Fibroblast of villous mesenchyme (primary cell): Measurements from ENCODE around the gene LASP1. TPM values are rescaled to one million over a fixed set of nuclear protein-coding genes. Genes with fewer than 3 reads are reported as not detected.

Experiments used
- DNase-seq: peaks from one replicate; pipeline ENCODE4 v3.0.0-alpha.2; 2010; ENCODE audit warnings: low read depth
- H3K4me3 ChIP-seq: 2 replicates; pipeline ENCODE4 v1.5.1; 2011; ENCODE audit warnings: low read depth, mild to moderate bottlenecking, low read length
- total RNA-seq: library from RNA; depleted of rRNA; stranded (reverse); fragments of >200 nt; gene quantifications from 2 replicates; pipeline ENCODE4 v1.2.3, GENCODE V29; 2012
- TF ChIP-seq, protein P1 (sequence below): IDR thresholded peaks from 2 replicates; pipeline ENCODE4 v1.5.1; 2012; ENCODE audit warnings: low read depth, mild to moderate bottlenecking, low read length; ENCODE audit not compliant: insufficient read depth

LASP1 gene
- total RNA-seq, 1 donor: 475 TPM

DNA sequence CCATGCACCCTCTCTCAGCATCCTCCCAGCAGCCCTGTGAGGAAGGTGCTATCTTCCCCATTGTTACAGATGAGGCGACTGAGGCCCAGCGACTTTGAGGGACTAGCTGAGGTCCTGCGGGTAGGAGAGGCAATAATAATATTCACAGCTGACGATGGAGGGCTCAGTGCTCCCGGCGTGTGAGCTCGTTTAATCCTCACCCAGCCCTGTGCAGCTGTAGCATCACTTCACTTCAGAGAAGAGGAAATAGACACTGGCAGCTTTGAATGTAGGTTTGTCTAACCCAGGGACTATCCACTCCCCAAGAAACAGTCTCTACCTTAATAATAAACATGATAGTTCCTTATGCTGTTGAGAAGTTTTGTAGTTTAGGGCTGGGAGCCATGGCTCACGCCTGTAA is 21.6 kb downstream of the LASP1 start:
- TF ChIP-seq, protein P1, sequence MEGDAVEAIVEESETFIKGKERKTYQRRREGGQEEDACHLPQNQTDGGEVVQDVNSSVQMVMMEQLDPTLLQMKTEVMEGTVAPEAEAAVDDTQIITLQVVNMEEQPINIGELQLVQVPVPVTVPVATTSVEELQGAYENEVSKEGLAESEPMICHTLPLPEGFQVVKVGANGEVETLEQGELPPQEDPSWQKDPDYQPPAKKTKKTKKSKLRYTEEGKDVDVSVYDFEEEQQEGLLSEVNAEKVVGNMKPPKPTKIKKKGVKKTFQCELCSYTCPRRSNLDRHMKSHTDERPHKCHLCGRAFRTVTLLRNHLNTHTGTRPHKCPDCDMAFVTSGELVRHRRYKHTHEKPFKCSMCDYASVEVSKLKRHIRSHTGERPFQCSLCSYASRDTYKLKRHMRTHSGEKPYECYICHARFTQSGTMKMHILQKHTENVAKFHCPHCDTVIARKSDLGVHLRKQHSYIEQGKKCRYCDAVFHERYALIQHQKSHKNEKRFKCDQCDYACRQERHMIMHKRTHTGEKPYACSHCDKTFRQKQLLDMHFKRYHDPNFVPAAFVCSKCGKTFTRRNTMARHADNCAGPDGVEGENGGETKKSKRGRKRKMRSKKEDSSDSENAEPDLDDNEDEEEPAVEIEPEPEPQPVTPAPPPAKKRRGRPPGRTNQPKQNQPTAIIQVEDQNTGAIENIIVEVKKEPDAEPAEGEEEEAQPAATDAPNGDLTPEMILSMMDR: no peak
- H3K4me3 ChIP-seq: no peak overlapping the region
- no peak for DNase-seq

DNA sequence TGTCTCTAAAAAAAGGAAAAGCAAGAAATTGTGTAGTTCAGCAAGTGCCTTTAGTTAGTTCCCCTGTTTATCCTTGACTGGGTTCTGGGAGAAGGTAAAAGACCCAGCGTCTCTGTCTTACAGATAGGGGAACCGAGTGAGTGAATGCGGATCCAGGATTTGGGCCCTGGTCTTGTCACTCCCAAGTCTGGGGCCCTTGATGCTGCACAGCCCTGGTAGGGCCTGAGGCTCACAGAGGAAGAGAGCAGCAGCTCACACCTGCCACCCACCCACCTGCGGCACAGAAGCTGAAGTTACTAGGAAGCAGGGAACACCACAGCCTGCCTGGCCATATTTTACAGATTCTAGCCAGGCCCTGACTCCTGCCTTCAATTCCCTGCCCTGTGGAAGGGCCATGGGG is 22.2 kb downstream of the LASP1 start:
- H3K4me3 ChIP-seq: no peak overlapping the region
- TF ChIP-seq, protein P1: no peak
- DNase-seq: no peak

DNA sequence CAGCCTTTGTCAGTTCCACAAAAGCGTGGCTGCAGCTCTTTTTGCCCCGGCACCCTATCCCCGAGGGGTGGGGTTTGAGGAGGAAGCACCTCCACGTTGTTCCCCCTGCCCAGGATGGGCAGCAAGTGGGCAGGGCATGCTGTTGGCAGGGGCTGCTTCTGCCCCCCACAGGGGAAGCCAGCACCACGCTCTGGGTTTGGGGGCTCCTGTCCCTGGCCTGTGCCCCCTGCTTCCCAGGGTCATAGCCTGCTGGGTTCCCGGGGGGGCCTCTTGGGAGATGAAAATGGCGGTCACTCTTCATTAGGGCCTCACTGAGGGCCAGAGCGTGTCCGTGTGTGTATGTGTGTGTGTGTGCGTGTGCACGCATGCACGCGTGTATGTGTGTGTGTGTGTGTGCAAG is 22.8 kb downstream of the LASP1 start:
- no peak overlapping the region for H3K4me3 ChIP-seq
- no peak for DNase-seq
- TF ChIP-seq, protein P1: no peak

DNA sequence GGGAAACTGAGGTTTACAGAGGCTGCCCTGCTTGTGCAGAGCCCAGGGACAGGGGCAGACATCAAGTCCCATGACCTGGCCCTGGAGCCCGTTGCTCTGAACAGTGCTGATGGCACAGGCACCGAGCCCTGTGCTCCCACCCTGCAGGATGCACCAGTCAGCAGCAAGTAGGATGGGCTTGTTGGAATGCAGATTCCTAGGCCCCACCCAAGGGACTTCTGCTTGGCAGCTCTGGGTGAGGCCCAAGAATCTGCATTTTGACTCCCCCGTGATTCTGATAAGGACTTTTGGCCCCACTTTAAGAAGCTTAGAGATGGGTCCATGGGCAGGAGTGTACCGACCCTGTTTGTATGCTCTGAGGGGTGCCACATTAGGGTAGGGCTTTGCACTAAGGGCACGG is 23.3 kb downstream of the LASP1 start:
- no peak overlapping the region for H3K4me3 ChIP-seq
- no peak for DNase-seq
- TF ChIP-seq, protein P1: no peak

DNA sequence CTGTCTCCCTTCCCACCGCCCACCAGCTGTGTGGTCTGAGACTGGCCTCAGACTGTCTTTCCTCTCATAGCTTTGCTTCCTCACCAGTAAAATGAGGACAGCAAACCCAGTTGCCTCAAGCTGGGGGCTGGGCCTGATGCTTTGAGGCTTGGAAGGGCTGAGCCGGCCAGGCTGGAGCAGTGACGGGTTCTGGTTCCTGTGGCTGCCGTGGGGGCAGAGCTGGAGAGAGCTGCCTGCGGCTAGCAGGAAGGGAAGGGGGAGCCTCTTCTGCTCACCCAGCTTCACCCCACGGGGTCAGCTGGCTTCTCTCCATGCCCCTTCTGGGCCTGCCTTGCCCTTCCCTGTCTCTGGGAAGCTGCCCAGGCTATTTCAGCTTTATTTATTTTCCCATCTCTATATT is 23.7 kb downstream of the LASP1 start:
- H3K4me3 ChIP-seq: no peak overlapping the region
- DNase-seq: peak; percentile 74
- TF ChIP-seq, protein P1: no peak

DNA sequence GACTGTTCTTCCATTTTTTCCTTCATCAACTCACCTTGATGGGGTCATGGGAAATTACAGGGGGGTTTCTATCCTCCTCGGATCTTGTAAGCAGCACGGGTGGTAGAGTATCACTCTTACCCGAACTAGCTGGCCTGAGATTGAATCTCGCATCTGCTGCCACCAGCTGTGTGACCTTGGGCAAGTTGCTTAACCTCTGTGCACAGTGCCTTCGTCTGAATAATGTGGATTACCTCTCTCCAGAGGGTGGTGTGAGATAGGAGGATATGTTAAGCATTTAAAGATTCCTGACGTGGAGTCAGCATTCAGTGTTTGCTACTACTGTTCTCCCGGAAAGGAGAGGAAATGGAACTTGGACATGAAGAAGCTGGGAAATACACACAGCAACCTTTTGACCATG is 24.4 kb downstream of the LASP1 start:
- no peak overlapping the region for H3K4me3 ChIP-seq
- peak; percentile 64 for DNase-seq
- TF ChIP-seq, protein P1: no peak

DNA sequence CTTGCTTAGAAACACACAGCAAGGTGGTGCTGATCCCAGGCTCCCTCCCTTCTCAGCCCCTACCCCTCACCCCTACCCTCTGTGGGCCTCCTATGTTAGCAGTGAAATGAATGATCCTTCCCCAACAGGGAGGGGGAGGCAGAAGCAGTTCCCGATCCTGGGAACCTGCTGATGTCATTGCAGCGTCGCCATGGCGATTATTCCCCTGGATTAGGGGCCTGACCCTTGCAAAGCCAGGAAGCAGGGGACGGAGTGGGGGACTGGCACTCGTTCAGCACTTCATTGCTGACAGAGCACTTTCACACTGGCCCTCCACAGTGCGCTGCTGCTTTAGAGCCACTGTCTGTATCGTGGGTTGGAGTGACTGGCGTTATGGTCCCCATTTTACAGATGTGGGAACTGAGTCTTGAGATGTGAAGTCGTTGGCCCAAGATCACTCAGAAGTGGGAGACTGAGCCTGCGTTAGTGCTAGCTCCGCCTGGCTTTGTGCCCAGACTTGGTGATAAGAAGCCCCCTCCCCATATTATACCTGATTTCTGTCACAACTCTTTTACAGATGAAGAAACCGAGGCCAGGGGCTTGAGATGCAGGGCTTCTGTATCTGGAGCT is 26.6 kb downstream of the LASP1 start:
- H3K4me3 ChIP-seq: no peak overlapping the region
- TF ChIP-seq, protein P1: no peak
- peak; percentile 81 for DNase-seq
